ENCODE results near the gene REXO4. TPM values are rescaled to one million over a fixed set of nuclear protein-coding genes. Genes with fewer than 3 reads are reported as not detected.

REXO4 gene
- total and polyA plus RNA-seq, 2 of the 4 experiments (the other 2 are of a cell fraction) = 16.1 to 21.8 TPM

DNA sequence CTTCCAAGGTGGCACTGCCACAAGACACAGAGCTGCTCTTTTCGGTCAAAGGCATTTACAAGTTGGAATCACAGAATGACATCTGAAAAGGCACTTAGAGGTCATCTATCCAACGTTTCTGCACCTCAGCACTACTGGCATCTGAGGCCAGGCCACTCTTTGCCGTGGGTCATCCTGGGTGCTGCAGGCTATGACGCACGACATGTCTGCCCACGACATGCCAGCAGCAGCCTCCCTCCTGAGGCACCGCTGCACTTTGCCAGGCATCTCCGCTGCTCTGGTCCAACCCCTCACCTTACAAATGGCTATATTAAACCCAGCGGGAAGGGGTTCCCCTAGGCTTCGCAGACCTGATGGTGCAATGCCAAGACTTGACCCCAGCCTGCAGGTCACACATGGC, 50.0 kb downstream of the REXO4 start:
- CTCF ChIA-PET = no interaction called here
- Histone ChIP-seq H2BK120ac (ENCODE audit: low read depth, low read length) (no peak overlapping the region), H3K9me1 (ENCODE audit: insufficient read depth, low read length) (peaks cover 32% of the 10 kb centered on the region), H2BK20ac (ENCODE audit: low read depth, low read length) (no peak overlapping the region), H3K9ac (ENCODE audit: low read depth, low read length) (no peak overlapping the region), H3K27ac (ENCODE audit: insufficient read depth, low read length) (no peak overlapping the region), H3K23ac (ENCODE audit: low read depth, low read length) (no peak overlapping the region), H4K20me1 (ENCODE audit: insufficient read depth, low read length) (peaks cover 96% of the 10 kb centered on the region), H2AK5ac (ENCODE audit: low read depth, low read length) (no peak overlapping the region), H3K27me3 (ENCODE audit: control insufficient read depth, insufficient read depth, low read length) (no peaks in the 10 kb centered on the region), H2AK9ac (replicated peaks; ENCODE audit: low read depth, low read length, poor library complexity) (no peak overlapping the region), H4K8ac (ENCODE audit: low read depth in 2 of 2, low read length in 2 of 2) (no peak overlapping the region), H2AFZ (replicated peaks; ENCODE audit: low read length, poor library complexity) (peak overlapping the region; percentile 48), H3K14ac (replicated peaks; ENCODE audit: low read depth, low read length) (no peak overlapping the region), H3K36me3 (ENCODE audit: control insufficient read depth, insufficient read depth, low read length) (peaks cover 84% of the 10 kb centered on the region), H4K5ac (ENCODE audit: low read depth, low read length) (no peak overlapping the region), H2BK5ac (ENCODE audit: low read depth, low read length, poor library complexity, severe bottlenecking) (no peak overlapping the region), H4K91ac (ENCODE audit: insufficient read depth, low read depth, low read length) (no peak overlapping the region), H3K9me3 (ENCODE audit: control insufficient read depth, insufficient read depth, low read length) (no peaks in the 10 kb centered on the region), H3K4ac (ENCODE audit: low read depth, low read length) (no peak overlapping the region), H2BK15ac (ENCODE audit: low read depth, low read length) (no peak overlapping the region), H3K18ac (ENCODE audit: low read depth, low read length) (no peak overlapping the region), H3K4me2 (ENCODE audit: low read depth, low read length) (no peak overlapping the region), H3K4me3 (ENCODE audit: insufficient read depth, low read depth, low read length) (no peak overlapping the region), H3K56ac (ENCODE audit: extremely low read depth, insufficient read depth, low read length) (no peak overlapping the region), H3K4me1 (ENCODE audit: control insufficient read depth, insufficient read depth, low read length) (peaks cover 12% of the 10 kb centered on the region), H3K79me1 (ENCODE audit: low read depth in 1 of 2, low read length in 2 of 2) (peaks cover 28 to 81% of the 10 kb centered on the region in 2 experiments)
- 93% methylated on average over 9 of the region's 10 CpGs; no CpG with 5 or more reads in 1 of the 2 experiments for WGBS, 2 experiments (ENCODE audit: extremely low coverage in 2 of 2, insufficient read length in 1 of 2)
- dilution Hi-C loops (cut with HindIII; ENCODE audit: low sequenced_read_pairs, unreplicated experiment) = no loop called here
- BruUV-seq (replicated peaks) = no TSS peak
- POLR2A ChIA-PET (ENCODE audit: unreplicated experiment) = no interaction called here
- TF ChIP-seq MAFK (IDR thresholded peaks at IDR 0.05; ENCODE audit: low read depth, low read length) (no peak), NFE2L2 (IDR thresholded peaks at IDR 0.05; ENCODE audit: low read depth, low read length) (no peak), FOS (IDR thresholded peaks at IDR 0.05; ENCODE audit: low read depth, low read length) (no peak), CHD1 (IDR thresholded peaks at IDR 0.05; ENCODE audit: low read depth, low read length) (no peak), RFX5 (IDR thresholded peaks at IDR 0.05; ENCODE audit: low read depth, low read length) (no peak), RAD21 (IDR thresholded peaks at IDR 0.05; ENCODE audit: low read length) (no peak), BHLHE40 (IDR thresholded peaks at IDR 0.05; ENCODE audit: low read depth, low read length) (no peak), POLR2A (IDR thresholded peaks at IDR 0.05; ENCODE audit: low read depth, low read length) (no peak), RCOR1 (IDR thresholded peaks at IDR 0.05; ENCODE audit: insufficient replicate concordance, low read length) (no peak), MAZ (IDR thresholded peaks at IDR 0.05; ENCODE audit: borderline replicate concordance, low read depth, low read length) (no peak), MXI1 (IDR thresholded peaks at IDR 0.05; ENCODE audit: borderline replicate concordance, low read depth, low read length) (no peak), CEBPB (IDR thresholded peaks at IDR 0.05; ENCODE audit: low read depth, low read length) (no peak), SMC3 (IDR thresholded peaks at IDR 0.05; ENCODE audit: low read depth, low read length) (no peak)
- TF ChIP-seq, protein P1, sequence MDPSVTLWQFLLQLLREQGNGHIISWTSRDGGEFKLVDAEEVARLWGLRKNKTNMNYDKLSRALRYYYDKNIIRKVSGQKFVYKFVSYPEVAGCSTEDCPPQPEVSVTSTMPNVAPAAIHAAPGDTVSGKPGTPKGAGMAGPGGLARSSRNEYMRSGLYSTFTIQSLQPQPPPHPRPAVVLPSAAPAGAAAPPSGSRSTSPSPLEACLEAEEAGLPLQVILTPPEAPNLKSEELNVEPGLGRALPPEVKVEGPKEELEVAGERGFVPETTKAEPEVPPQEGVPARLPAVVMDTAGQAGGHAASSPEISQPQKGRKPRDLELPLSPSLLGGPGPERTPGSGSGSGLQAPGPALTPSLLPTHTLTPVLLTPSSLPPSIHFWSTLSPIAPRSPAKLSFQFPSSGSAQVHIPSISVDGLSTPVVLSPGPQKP (IDR thresholded peaks at IDR 0.05; ENCODE audit: borderline replicate concordance, low read depth, low read length) = no peak
- TF ChIP-seq, protein P2, sequence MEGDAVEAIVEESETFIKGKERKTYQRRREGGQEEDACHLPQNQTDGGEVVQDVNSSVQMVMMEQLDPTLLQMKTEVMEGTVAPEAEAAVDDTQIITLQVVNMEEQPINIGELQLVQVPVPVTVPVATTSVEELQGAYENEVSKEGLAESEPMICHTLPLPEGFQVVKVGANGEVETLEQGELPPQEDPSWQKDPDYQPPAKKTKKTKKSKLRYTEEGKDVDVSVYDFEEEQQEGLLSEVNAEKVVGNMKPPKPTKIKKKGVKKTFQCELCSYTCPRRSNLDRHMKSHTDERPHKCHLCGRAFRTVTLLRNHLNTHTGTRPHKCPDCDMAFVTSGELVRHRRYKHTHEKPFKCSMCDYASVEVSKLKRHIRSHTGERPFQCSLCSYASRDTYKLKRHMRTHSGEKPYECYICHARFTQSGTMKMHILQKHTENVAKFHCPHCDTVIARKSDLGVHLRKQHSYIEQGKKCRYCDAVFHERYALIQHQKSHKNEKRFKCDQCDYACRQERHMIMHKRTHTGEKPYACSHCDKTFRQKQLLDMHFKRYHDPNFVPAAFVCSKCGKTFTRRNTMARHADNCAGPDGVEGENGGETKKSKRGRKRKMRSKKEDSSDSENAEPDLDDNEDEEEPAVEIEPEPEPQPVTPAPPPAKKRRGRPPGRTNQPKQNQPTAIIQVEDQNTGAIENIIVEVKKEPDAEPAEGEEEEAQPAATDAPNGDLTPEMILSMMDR (conservative IDR thresholded peaks at IDR 0.05; ENCODE audit: low read depth, low read length) = no peak
- TF ChIP-seq, protein P3, sequence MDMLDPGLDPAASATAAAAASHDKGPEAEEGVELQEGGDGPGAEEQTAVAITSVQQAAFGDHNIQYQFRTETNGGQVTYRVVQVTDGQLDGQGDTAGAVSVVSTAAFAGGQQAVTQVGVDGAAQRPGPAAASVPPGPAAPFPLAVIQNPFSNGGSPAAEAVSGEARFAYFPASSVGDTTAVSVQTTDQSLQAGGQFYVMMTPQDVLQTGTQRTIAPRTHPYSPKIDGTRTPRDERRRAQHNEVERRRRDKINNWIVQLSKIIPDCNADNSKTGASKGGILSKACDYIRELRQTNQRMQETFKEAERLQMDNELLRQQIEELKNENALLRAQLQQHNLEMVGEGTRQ (IDR thresholded peaks at IDR 0.05; ENCODE audit: low read depth, low read length) = no peak
- in situ Hi-C loops (cut with MboI; ENCODE audit: low sequenced_read_pairs) = no loop called here
- no peak for ATAC-seq (ENCODE audit: low read depth)
- intact Hi-C loops (cut with micrococcal nuclease) = no loop called here
- DNase-seq = no peak
